Lower lobe of right lung (tissue), 2 donors: ENCODE data around the gene SRPRB. TPM values are rescaled to one million over a fixed set of nuclear protein-coding genes. Genes with fewer than 3 reads are reported as not detected.
"Not testable (repeated sequence)": the region's sequence is repeated elsewhere in the genome, so short reads cannot be mapped to it uniquely, and the experiment has no call there.

Experiments used
- ATAC-seq, 2 donors: fragments of 200-7000 bp; cut with Tn5 transposase; one replicate each; pipeline ENCODE4 v1.9.1; 2020 to 2022; ENCODE audit warnings: mild to moderate bottlenecking in 2 of 2, moderate library complexity in 2 of 2
- DNase-seq: peaks from one replicate; pipeline ENCODE4 v3.0.0-alpha.2; 2020
- H3K27ac ChIP-seq: fragments of 200-600 bp; one replicate; pipeline ENCODE4 v1.8.0; 2022
- H3K27me3 ChIP-seq: fragments of 200-600 bp; one replicate; pipeline ENCODE4 v1.8.0; 2022; ENCODE audit warnings: low read depth
- H3K36me3 ChIP-seq: fragments of 200-600 bp; one replicate; pipeline ENCODE4 v1.8.0; 2022; ENCODE audit warnings: mild to moderate bottlenecking
- H3K4me1 ChIP-seq: fragments of 200-600 bp; one replicate; pipeline ENCODE4 v1.8.0; 2022
- H3K4me3 ChIP-seq: fragments of 200-600 bp; one replicate; pipeline ENCODE4 v1.8.0; 2022; ENCODE audit warnings: mild to moderate bottlenecking
- H3K9me3 ChIP-seq: fragments of 200-600 bp; one replicate; pipeline ENCODE4 v1.8.0; 2022
- intact Hi-C: fragments of 100-400 bp; cut with DNase I; formaldehyde crosslinking; loops from one replicate; pipeline ENCODE4 v1.11.0; 2022
- total RNA-seq: library from RNA; stranded (reverse); fragmentation: NEBNext Ultra II Directional; extraction: Animal tissue kit (Norgen Biotek cat#: 25700); gene quantifications from one replicate; pipeline ENCODE4 v1.2.1, GENCODE V29; 2021
- TF ChIP-seq, protein P1 (sequence below): fragments of 200-600 bp; IDR thresholded peaks from one replicate; pipeline ENCODE4 v1.8.0; 2022; ENCODE audit warnings: antibody characterized with exemption, mild to moderate bottlenecking
- donor health status: DM: no; HTN: yes; CAD: no; lungs with severe emphysema.

The SRPRB gene
- total RNA-seq, 1 donor from 2014 or later, result 43.3 TPM

DNA sequence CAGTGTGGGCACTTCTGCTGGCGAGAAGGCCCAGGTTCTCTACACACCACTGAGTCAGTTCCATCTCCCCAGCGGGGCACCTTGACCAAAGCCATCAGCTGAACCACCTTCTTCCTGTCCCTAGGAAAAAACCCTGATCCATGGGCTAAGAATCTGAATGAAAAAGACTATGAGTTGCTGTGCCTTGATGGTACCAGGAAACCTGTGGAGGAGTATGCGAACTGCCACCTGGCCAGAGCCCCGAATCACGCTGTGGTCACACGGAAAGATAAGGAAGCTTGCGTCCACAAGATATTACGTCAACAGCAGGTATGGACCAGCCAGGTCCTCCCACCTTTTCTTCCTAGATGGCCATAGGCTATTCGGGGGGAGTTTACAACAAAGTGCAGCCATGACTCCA, 30.3 kb upstream of the SRPRB start:
- Histone ChIP-seq H3K9me3 (no peaks in the 10 kb centered on the region), H3K4me3 (no peak overlapping the region), H3K4me1 (no peaks in the 10 kb centered on the region), H3K36me3 (no peaks in the 10 kb centered on the region), H3K27me3 (no peaks in the 10 kb centered on the region), H3K27ac (no peak overlapping the region)
- DNase-seq (no peak), ATAC-seq (no peak)
- intact Hi-C loops, result no loop called here
- TF ChIP-seq, protein P1, sequence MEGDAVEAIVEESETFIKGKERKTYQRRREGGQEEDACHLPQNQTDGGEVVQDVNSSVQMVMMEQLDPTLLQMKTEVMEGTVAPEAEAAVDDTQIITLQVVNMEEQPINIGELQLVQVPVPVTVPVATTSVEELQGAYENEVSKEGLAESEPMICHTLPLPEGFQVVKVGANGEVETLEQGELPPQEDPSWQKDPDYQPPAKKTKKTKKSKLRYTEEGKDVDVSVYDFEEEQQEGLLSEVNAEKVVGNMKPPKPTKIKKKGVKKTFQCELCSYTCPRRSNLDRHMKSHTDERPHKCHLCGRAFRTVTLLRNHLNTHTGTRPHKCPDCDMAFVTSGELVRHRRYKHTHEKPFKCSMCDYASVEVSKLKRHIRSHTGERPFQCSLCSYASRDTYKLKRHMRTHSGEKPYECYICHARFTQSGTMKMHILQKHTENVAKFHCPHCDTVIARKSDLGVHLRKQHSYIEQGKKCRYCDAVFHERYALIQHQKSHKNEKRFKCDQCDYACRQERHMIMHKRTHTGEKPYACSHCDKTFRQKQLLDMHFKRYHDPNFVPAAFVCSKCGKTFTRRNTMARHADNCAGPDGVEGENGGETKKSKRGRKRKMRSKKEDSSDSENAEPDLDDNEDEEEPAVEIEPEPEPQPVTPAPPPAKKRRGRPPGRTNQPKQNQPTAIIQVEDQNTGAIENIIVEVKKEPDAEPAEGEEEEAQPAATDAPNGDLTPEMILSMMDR, result no peak

DNA sequence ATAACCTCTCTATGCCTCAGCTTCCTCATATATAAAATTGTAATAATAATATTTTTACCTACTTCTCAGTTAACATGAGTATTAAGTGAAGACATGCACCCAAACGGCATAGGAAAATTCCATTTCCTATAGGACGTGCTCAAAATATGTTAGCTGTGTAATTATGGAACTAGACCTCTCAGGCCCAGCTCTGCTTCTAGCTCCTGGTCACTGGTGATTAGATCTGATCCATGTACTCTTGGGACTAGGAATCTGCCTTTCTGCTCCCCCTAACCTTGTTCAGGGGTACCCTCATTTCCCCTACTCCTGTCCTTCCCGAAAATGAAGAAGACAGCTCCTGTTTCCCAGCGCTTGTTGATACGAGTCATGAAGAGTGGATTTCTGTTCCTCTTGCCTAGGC, 29.8 kb upstream of the SRPRB start:
- H3K27me3 ChIP-seq, result no peaks in the 10 kb centered on the region
- H3K36me3 ChIP-seq, result no peaks in the 10 kb centered on the region
- TF ChIP-seq, protein P1, result no peak
- H3K4me3 ChIP-seq, result no peak overlapping the region
- H3K4me1 ChIP-seq, result no peaks in the 10 kb centered on the region
- no peaks in the 10 kb centered on the region for H3K9me3 ChIP-seq
- intact Hi-C loops, result no loop called here
- ATAC-seq (no peak), DNase-seq (no peak)
- H3K27ac ChIP-seq, result no peak overlapping the region

DNA sequence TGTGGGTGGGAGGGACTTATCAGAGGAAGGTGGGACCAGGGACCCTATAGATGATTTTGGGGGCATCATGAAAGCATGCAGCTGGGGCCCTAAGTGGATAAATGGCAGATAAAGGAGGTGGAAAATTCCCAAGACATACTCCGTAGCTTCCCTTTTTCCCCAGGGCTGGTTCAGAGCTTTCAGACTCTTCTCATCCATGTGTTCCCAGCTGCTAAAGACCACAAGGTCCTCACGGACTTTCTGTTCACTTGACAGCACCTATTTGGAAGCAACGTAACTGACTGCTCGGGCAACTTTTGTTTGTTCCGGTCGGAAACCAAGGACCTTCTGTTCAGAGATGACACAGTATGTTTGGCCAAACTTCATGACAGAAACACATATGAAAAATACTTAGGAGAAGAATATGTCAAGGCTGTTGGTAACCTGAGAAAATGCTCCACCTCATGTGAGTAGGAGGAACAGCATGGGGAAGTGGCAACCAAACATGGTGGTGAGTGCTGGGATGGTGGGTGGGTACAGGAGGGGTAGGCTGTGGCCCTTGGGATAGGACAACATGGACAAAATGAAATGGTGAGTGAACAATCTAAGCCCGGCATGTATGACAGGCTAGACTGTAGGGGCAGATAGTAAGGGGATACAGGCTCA, 28.7 kb upstream of the SRPRB start:
- intact Hi-C loops, result no loop called here
- Histone ChIP-seq H3K4me3 (no peak overlapping the region), H3K27me3 (no peaks in the 10 kb centered on the region), H3K27ac (no peak overlapping the region), H3K9me3 (no peaks in the 10 kb centered on the region), H3K4me1 (no peaks in the 10 kb centered on the region), H3K36me3 (no peaks in the 10 kb centered on the region)
- TF ChIP-seq, protein P1, result no peak
- ATAC-seq (no peak), DNase-seq (no peak)

DNA sequence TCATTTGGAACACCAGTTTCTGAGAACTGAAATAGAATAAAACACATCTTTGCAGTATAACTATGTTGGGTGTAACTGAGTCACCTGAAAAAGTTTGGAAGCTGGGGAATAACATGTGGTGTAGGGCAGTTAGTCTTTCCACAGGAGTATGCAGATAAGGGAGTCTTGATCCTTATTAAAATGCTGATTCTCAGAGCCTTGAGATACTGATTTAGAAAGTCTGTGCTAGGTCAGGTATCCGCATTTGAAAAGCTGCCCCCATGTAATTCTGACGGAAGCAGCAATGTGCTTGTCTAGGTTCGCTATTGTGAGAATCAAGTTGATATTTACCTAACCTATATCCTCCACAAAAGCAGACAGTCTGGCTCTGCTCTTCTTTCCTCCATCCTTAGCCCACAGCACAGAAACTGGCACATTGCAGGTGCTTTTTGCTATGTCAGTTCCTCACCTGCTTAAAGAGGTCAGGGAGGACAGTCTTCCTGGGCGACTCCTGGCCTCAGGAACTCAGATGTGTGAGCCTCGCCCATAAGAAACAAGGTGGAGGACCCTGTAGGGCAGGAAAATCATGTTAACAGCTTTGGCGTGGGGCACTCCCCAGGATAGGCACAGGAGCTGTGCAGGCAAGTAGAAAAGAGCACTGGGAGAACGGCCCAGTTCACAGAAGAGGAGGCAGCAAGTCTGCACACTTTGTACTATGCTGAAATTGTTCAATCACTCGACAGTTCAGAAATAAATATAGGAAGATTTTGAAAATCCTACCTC, 27.6 kb upstream of the SRPRB start:
- ATAC-seq, result no peak
- intact Hi-C loops, result no loop called here
- TF ChIP-seq, protein P1, result no peak

DNA sequence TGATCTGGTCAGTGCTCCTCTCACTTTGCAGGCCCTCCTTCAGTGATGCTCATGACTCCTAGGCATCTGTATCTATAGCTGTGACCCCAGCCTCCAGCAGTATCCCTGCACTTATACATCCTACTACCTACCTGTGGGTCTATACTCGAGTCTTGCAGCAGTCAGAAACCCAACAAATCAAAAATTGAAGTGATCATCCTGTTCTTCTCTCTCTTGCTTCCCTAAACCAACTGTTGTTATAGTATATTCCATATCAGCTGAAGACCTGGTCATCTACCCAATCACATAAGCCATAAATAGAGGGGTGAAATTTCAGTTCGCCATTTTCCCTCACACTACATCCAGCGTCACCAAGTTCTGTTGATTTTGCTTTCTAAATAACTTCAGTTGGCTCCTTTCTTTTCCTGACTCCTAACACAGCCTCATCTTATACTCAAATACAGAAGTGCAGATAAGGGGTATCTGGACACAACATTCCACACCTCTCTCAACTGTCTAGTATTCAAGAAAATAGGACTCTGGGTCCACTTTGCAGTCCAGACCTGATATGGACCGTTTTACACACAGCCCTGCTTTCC, 25.9 kb upstream of the SRPRB start:
- no peak for DNase-seq
- peaks cover 22% of the 10 kb centered on the region for H3K27me3 ChIP-seq
- no peak overlapping the region for H3K27ac ChIP-seq
- no peaks in the 10 kb centered on the region for H3K36me3 ChIP-seq
- TF ChIP-seq, protein P1, result no peak
- no peak overlapping the region for H3K4me3 ChIP-seq
- H3K4me1 ChIP-seq, result no peaks in the 10 kb centered on the region
- H3K9me3 ChIP-seq, result no peaks in the 10 kb centered on the region
- no peak for ATAC-seq
- intact Hi-C loops, result no loop called here

More for the DNA sequence above, 27.6 kb upstream of the SRPRB start:
- Histone ChIP-seq H3K27me3 (peaks cover 10% of the 10 kb centered on the region), H3K27ac (no peak overlapping the region), H3K4me1 (no peaks in the 10 kb centered on the region), H3K36me3 (no peaks in the 10 kb centered on the region), H3K4me3 (no peak overlapping the region), H3K9me3 (no peaks in the 10 kb centered on the region)
- DNase-seq, result no peak

DNA sequence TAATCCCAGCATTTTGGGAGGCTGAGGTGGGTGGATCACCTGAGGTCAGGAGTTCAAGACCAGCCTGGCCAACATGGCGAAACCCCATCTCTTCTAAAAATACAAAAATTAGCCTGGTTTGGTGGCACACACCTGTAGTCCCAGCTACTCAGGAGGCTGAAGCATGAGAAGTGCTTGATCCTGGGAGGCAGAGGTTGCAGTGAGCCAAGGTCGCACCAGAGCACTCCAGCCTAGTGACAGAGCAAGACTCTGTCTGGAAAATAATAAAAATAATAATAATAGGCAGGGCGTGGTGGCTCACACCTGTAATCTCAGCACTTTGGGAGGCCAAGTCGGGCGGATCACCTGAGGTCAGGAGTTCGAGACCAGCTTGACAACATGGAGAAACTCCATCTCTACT, 24.9 kb upstream of the SRPRB start:
- DNase-seq, H3K4me1 ChIP-seq, ATAC-seq, H3K27ac ChIP-seq, H3K4me3 ChIP-seq, intact Hi-C loops, H3K36me3 ChIP-seq, H3K9me3 ChIP-seq: not testable (repeated sequence)
- peaks cover 22% of the 10 kb centered on the region for H3K27me3 ChIP-seq
